ENCODE data around the gene DYNC2I2.

DYNC2I2 gene

DNA sequence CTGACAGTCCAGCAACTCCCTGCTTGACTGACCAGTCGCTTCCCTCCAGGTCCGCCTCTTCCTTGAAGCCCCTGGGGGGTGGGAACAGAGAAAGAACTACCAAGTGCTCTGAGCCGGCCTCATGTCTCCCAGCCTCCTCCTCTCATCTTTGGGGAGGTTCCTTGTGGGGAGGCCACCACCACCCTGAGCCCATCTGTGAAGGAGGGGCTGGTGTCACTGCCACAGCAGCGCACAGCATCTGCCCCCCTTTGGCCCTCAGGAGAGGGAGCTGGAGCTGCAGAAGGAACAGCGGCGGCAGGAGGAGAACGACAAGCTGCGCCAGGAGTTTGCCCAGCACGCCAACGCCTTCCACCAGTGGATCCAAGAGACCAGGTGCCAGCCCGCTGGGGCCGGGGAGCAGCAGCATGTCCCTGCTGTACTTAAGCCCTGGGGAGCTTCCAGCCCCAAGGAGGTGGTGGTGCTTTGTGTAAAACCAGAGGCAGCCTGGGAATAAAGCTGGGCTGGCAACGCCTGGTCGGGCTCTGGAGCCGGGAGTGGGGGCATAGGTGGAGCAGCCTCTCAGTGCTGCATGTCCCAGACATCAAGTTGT, 29.4 kb downstream of the DYNC2I2 start:
- TF ChIP-seq, protein P1, sequence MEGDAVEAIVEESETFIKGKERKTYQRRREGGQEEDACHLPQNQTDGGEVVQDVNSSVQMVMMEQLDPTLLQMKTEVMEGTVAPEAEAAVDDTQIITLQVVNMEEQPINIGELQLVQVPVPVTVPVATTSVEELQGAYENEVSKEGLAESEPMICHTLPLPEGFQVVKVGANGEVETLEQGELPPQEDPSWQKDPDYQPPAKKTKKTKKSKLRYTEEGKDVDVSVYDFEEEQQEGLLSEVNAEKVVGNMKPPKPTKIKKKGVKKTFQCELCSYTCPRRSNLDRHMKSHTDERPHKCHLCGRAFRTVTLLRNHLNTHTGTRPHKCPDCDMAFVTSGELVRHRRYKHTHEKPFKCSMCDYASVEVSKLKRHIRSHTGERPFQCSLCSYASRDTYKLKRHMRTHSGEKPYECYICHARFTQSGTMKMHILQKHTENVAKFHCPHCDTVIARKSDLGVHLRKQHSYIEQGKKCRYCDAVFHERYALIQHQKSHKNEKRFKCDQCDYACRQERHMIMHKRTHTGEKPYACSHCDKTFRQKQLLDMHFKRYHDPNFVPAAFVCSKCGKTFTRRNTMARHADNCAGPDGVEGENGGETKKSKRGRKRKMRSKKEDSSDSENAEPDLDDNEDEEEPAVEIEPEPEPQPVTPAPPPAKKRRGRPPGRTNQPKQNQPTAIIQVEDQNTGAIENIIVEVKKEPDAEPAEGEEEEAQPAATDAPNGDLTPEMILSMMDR (IDR thresholded peaks at IDR 0.05; ENCODE audit: control insufficient read depth, extremely low read depth, insufficient read depth): no peak

DNA sequence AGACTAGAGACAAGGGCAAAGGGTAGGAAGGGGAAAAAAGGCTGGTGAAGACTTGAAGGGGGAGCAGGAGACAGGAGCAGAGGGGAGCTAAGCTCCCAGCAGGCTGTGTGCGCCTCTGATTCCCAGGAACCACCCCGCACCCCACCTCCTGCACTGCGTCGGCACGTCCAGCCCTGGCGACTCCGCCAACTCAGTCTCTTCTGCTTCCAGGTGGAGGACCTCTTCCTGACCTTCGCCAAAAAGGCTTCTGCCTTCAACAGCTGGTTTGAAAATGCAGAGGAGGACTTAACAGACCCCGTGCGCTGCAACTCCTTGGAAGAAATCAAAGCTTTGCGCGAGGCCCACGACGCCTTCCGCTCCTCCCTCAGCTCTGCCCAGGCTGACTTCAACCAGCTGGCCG, 30.5 kb downstream of the DYNC2I2 start:
- DNase-seq (ENCODE audit: low read depth): no peak
- TF ChIP-seq, protein P1 (IDR thresholded peaks at IDR 0.05; ENCODE audit: control insufficient read depth, extremely low read depth, insufficient read depth): no peak
- no peak overlapping the region for H3K4me3 ChIP-seq (ENCODE audit: low read depth, low read length)

More for the DNA sequence above, 29.4 kb downstream of the DYNC2I2 start:
- H3K4me3 ChIP-seq (ENCODE audit: low read depth, low read length): no peak overlapping the region
- no peak for DNase-seq (ENCODE audit: low read depth)

DNA sequence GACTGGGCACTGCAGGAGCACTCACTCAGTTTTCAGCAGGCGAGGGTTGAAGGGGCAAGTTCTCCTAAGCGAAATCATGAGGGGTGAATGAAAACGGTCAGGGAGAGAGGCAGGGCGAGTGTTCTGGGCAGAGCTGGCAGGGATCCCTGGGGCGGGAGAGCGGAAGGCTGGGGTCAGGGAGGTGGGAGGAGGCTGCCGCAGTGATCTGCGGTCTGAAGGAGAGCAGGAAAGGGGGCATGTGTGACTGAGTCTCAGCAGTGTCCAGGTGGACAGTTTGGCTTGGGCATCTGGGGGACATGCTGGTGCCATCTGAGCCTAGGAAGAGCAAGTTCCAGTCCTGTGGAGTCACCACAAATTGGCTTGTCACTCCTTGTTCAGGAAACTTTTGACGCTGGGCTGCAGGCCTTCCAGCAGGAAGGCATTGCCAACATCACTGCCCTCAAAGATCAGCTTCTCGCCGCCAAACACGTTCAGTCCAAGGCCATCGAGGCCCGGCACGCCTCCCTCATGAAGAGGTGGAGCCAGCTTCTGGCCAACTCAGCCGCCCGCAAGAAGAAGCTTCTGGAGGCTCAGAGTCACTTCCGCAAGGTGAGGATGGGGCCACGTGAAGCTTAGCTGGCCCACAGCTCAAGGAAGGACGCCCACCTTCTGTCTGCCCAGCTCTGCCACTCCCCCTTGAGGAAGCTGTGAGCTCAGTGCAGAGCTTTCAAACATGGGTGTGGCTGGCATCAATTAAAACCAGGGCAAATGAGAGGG, 31.1 kb downstream of the DYNC2I2 start:
- TF ChIP-seq, protein P1 (IDR thresholded peaks at IDR 0.05; ENCODE audit: control insufficient read depth, extremely low read depth, insufficient read depth): no peak
- no peak overlapping the region for H3K4me3 ChIP-seq (ENCODE audit: low read depth, low read length)
- DNase-seq (ENCODE audit: low read depth): no peak

DNA sequence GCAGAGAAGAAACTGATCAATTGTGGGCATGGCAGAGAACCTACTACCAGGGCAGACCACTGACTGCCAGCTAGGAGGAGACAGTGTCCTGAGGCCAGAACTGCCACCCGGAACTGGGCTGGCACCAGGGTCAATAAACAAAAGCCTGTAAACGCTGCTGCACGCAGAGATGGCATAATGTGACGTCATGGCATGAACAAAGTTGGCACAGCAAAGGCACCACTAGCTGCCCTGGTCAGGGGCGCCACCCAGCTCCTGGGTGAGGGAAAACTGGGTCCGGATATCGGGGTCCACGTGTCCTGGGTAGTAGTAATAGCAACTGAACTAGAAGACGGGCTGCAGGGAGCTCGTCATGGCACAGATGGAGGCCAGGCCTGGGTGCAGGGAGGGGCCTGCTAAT, 32.1 kb downstream of the DYNC2I2 start:
- peak; percentile 76 for DNase-seq (ENCODE audit: low read depth)
- TF ChIP-seq, protein P1 (IDR thresholded peaks at IDR 0.05; ENCODE audit: control insufficient read depth, extremely low read depth, insufficient read depth): 0 out of 2 replicates have a peak, but pooled peaks have one; percentile 23
- H3K4me3 ChIP-seq (ENCODE audit: low read depth, low read length): no peak overlapping the region

DNA sequence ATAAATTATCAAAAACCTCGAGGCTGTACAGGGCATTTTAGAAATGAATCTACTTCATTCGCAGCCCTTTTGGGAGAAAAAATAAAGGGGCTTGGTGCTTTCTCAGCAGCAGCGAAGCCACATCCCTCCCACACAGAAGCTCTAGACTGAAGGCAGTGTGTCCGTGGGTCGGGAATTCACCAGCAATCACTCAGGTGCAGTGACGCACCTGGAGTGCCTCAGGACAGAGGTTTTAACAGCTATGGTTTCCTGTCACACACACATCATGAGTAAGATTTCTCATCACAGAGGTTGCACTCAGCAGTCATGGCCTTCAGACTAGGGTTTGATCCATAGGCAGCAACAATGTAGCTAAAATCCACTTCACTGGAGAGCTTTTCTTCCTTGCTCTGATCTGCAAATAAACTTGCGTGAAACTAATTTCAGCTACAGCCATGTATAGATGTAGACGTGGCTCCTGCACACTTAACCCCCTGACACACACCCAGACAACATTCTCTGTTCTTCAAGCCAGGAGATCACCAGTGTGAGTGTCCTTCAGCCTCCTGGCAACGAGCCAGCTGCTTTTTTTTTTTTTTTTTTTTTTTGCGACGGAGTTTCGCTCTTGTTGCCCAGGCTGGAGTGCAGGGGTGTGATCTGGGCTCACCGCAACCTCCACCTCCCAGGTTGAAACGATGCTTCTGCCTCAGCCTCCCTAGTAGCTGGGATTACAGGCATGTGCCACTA, 34.8 kb downstream of the DYNC2I2 start:
- H3K4me3 ChIP-seq (ENCODE audit: low read depth, low read length): no peak overlapping the region
- DNase-seq (ENCODE audit: low read depth): no peak
- TF ChIP-seq, protein P1 (IDR thresholded peaks at IDR 0.05; ENCODE audit: control insufficient read depth, extremely low read depth, insufficient read depth): no peak

DNA sequence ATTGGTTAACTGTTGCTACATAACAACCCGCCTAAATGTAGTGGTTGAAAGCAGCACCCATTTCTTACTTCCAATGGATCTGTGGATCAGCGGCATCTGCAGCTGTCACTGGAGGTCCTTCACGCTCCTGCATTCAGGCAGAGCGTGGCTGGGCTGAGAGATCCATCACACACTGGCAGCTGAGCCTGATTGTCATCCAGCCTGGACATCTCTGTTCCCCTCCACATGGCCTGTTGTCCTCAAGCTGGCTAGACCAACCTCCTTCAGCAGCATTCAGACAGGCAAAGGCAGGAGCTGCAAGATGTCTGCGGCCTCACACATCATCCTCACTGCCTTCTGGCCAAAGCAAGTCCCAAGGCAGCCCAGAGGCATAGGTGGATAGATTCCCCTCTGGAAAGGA, 36.9 kb downstream of the DYNC2I2 start:
- TF ChIP-seq, protein P1 (IDR thresholded peaks at IDR 0.05; ENCODE audit: control insufficient read depth, extremely low read depth, insufficient read depth): no peak
- DNase-seq (ENCODE audit: low read depth): no peak
- no peak overlapping the region for H3K4me3 ChIP-seq (ENCODE audit: low read depth, low read length)
